Mucosa of rectum (tissue), 2 donors: ENCODE measurements around the gene CPSF2.

Experiments
- H3K27ac ChIP-seq, 2 donors: one replicate each; pipeline ENCODE4 v1.7.0; 2013; ENCODE audit warnings: inconsistent platforms in 2 of 2, low read depth in 2 of 2, low read length in 2 of 2
- H3K27me3 ChIP-seq, 2 donors: one replicate each; pipeline ENCODE4 v1.7.0; 2013; ENCODE audit warnings: low read length in 2 of 2; ENCODE audit not compliant: control insufficient read depth in 2 of 2, insufficient read depth in 2 of 2
- H3K36me3 ChIP-seq, 2 donors: one replicate each; pipeline ENCODE4 v1.7.0; 2013; ENCODE audit warnings: low read length in 2 of 2; ENCODE audit not compliant: control insufficient read depth in 2 of 2, insufficient read depth in 2 of 2
- H3K4me1 ChIP-seq, 2 donors: one replicate each; pipeline ENCODE4 v1.7.0; 2013; ENCODE audit warnings: low read length in 2 of 2, mild to moderate bottlenecking in 1 of 2; ENCODE audit not compliant: control insufficient read depth in 2 of 2, insufficient read depth in 2 of 2
- H3K4me3 ChIP-seq, 2 donors: one replicate each; pipeline ENCODE4 v1.7.0; 2013; ENCODE audit warnings: low read length in 2 of 2
- H3K9ac ChIP-seq, 2 donors: one replicate each; pipeline ENCODE4 v1.7.0; 2013; ENCODE audit warnings: low read length in 2 of 2, low read depth in 1 of 2, mild to moderate bottlenecking in 1 of 2
- H3K9me3 ChIP-seq, 2 donors: one replicate each; pipeline ENCODE4 v1.7.0; 2013; ENCODE audit warnings: low read length in 2 of 2; ENCODE audit not compliant: control insufficient read depth in 2 of 2
- donor health status: healthy.
- donor health status: Normal muscosa, but diverticular disease.

Gene CPSF2

DNA sequence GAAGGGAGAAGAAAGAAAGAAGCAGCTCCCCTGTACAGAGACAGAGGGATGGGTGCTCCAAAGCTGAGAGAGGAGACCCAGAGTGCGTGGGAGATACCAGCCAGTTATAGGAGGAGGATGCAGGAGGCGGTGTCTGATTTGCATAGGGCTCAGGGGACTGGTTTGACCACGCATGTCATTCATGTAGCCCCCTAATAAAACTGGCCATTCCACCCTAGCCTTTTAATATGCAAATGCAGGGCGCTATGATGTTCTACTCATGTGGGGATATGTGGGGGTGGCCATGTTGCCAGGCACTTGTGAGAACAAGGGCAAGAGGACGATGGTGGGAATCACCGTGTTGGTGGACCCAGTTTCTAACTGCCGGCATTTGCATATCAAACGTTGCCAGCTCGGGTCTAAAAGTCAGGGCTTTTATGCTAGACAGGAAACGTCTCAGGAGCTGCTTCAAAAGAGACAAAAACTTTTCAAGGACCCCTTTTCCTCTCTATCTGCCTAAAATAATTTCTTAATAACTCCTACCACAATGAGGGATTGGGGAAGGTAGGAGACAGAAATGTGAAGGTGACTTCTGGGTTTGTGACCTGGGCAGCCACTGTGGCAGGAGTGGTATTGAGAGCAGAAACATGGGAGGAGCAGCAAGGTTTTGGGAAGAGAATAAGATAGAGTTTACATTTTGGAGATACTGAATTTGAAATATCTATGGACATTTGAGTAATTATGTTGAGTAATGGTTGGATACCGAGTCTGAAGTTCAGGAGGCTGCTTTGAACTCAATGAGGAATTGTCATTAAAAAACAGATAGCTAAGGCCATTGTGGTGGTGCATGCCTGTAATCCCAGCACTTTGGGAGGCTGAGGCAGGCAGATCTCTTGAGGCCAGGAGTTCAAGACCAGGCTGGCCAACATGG is 13.2 kb upstream of the CPSF2 start:
- no peak overlapping the region for H3K9ac ChIP-seq
- no peaks in the 10 kb centered on the region for H3K9me3 ChIP-seq
- no peak overlapping the region for H3K27ac ChIP-seq
- H3K27me3 ChIP-seq = no peaks in the 10 kb centered on the region
- no peak overlapping the region for H3K4me3 ChIP-seq
- H3K36me3 ChIP-seq = no peaks in the 10 kb centered on the region
- peaks cover 3 to 7% of the 10 kb centered on the region in 2 donors for H3K4me1 ChIP-seq

DNA sequence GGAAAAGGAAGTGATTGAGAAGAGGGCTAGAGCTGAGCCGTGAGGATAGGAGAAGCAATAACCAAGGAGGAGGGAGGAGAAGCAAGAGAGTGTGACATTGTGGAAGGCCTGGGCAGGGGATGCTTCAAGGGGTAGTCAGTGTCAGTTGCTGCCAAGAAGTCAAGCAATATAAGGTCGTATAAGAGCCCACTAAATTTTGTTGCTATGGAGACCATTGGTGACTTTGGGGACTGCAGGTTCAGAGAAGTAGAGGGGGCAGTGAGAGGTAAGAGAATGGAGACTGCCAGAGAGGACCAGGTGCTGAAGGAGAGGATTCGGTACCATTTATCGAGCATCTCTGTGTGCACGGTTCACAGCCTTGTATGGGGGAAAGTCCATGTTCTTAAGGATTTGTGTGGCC is 12.3 kb upstream of the CPSF2 start:
- no peaks in the 10 kb centered on the region for H3K36me3 ChIP-seq
- no peak overlapping the region for H3K9ac ChIP-seq
- no peak overlapping the region for H3K27ac ChIP-seq
- no peaks in the 10 kb centered on the region for H3K27me3 ChIP-seq
- H3K9me3 ChIP-seq = no peaks in the 10 kb centered on the region
- H3K4me1 ChIP-seq = peaks cover 3 to 7% of the 10 kb centered on the region in 2 donors
- no peak overlapping the region for H3K4me3 ChIP-seq

DNA sequence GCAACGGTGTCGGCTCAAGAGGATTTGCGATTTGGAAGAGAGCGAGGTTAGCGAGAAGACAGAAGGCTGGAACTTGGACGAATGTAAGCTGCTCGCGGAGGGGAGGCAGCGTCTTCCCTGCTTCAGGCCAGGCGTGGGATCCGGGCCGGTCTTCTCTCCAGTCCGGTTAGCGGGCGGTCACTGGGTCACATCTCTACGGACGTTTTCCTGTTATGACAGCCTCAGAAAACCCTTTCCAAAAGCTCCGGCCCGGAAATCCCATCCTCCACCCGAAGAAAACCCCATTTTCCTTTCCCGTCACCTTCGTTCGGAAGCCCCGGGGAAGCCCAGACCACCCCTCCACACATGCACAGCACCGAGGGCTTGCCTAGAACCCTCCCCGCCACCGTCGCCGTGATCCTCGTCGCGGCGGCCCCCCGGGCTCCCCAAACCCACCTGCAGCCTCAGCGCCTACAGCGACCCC is 531 bp upstream of the CPSF2 start:
- H3K27ac ChIP-seq = peak overlapping the region; percentile 88 to 93
- peaks cover 3 to 6% of the 10 kb centered on the region in 2 donors for H3K36me3 ChIP-seq
- H3K4me1 ChIP-seq = peaks cover 2 to 5% of the 10 kb centered on the region in 2 donors

DNA sequence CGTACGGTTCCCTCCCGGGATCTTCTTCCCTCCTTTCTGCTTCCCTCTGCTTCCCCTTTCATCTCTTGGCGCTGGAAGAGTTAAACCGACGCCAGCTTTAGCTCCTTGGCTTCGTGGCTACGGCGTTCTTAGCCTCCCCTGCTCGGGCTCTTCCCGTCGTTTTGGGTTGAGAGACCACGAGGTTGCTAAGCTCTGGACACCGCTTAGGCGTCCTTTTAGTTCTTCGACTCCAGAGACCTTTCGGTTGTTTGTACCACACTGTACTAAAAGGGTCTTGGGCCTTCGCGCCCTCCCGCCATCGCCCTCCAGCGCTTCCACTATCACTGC is 545 bp downstream of the CPSF2 start:
- H3K4me1 ChIP-seq = peaks cover 2 to 5% of the 10 kb centered on the region in 2 donors
- no peaks in the 10 kb centered on the region for H3K27me3 ChIP-seq
- peaks cover under 1 to 6% of the 10 kb centered on the region in 2 donors for H3K36me3 ChIP-seq
- peak overlapping the region; percentile 93 to 98 for H3K4me3 ChIP-seq
- no peaks in the 10 kb centered on the region for H3K9me3 ChIP-seq
- peak overlapping the region; percentile 94 to 97 for H3K9ac ChIP-seq
- H3K27ac ChIP-seq = peak overlapping the region; percentile 88 to 93

More for the DNA sequence above, 531 bp upstream of the CPSF2 start:
- Histone ChIP-seq H3K4me3 (peak overlapping the region; percentile 93 to 98), H3K27me3 (no peaks in the 10 kb centered on the region), H3K9me3 (no peaks in the 10 kb centered on the region), H3K9ac (peak overlapping the region; percentile 94 to 97)

DNA sequence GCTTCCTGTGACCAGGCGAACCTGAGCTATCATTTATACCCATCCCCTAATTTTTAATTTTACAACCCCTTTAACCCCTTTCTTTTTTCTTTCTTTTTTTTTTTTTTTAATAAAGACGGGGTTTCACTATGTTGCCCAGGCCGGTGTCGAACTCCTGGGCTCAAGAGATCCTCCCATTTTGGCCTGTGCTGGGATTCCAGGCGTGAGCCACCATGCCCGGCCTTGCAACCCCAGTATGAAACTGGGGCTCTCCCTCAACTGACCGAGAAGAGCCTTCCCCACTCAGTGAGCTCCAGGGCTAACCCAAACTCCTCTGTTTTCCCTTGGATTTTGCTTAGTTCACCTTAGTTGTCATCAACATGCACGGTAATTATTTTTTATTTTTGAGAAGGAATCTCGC is 992 bp downstream of the CPSF2 start:
- Histone ChIP-seq H3K4me1 (peaks cover 2 to 5% of the 10 kb centered on the region in 2 donors), H3K36me3 (peaks cover 4 to 8% of the 10 kb centered on the region in 2 donors), H3K9me3 (no peaks in the 10 kb centered on the region), H3K27ac (no peak overlapping the region), H3K27me3 (no peaks in the 10 kb centered on the region), H3K4me3 (peak overlapping the region; percentile 93 to 98), H3K9ac (peak overlapping the region; percentile 94 to 97)

DNA sequence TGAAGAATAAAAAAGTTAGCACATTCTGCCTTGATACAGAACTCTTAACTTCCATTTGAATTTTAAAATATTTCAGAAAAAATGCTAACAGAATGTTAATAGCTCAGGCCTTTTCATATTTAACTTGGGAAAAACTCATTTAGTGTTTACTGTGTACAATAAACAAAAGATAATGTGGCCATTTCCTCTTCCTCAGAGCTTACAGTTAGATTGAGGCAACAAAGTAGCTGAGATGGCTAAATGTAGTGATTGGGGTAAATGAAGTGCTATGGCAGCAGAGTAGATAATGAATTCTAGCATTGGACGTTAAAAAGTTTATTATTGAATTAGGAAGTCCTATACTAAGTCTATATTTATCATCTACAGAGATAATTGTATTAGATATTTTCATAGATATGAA is 12.7 kb downstream of the CPSF2 start:
- Histone ChIP-seq H3K27me3 (no peaks in the 10 kb centered on the region), H3K36me3 (peaks cover 32 to 33% of the 10 kb centered on the region in 2 donors)

DNA sequence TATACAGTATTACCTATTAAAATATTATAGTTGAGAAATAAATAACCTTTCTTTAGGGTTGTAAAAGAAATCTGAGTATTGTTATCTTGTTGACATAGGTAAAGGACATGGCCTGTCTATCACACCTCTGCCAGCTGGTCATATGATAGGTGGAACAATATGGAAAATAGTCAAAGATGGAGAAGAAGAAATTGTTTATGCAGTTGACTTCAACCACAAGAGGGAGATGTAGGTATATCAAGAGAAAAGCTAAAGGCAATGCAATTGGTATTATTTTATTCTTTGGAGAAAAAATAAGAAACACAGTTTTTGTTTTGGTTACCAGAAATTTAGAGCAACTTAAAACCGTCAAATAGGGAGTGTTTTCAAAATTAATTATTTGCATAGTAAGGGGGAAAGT is 13.5 kb downstream of the CPSF2 start:
- Histone ChIP-seq H3K9ac (no peak overlapping the region), H3K4me3 (no peak overlapping the region), H3K36me3 (peaks cover 29% of the 10 kb centered on the region in 2 donors), H3K27me3 (no peaks in the 10 kb centered on the region), H3K27ac (no peak overlapping the region), H3K9me3 (no peaks in the 10 kb centered on the region), H3K4me1 (no peaks in the 10 kb centered on the region)

More for the DNA sequence above, 12.7 kb downstream of the CPSF2 start:
- no peak overlapping the region for H3K4me3 ChIP-seq
- no peaks in the 10 kb centered on the region for H3K9me3 ChIP-seq
- no peaks in the 10 kb centered on the region for H3K4me1 ChIP-seq
- H3K9ac ChIP-seq = no peak overlapping the region
- H3K27ac ChIP-seq = no peak overlapping the region

DNA sequence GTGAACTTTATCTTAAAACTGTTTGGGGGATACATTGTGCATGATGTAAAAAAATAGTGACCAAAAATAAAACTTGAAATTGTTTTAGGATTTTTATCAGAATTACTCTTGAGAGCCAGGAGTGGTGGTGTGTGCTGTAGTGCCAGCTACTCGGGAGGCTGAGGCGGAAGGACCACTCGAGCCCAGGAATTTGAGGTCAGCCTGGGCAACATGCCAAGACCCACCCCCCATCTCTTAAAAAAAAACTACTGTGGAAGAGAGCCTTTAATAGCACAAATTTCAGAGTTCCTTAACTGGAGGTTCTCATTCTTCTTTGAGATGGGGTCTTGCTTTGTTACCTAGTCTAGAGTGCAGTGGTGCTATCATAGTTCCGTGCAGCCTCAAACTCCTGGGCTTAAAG is 21.5 kb downstream of the CPSF2 start:
- Histone ChIP-seq H3K4me1 (no peaks in the 10 kb centered on the region), H3K27ac (no peak overlapping the region), H3K36me3 (peaks cover 39 to 59% of the 10 kb centered on the region in 2 donors), H3K9me3 (no peaks in the 10 kb centered on the region), H3K4me3 (no peak overlapping the region), H3K27me3 (no peaks in the 10 kb centered on the region), H3K9ac (no peak overlapping the region)

DNA sequence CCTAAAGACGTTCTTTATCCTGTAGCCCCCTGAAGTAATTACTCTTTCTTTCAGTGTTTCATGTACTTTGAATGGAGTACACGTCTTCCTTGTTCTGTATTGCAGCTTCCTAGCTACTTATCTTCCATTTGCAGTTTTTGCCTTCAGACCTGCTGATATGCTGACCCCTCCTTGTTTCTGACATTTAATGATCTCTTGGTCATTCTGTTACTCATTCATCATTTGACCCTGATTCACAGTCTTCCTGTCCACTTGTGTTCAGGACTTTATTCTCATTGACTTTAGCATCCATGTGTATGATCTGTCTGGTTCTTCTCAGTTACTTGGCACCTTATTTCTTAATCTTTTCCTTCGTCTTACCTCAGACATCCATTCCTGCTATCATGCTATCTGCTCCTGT is 22.2 kb downstream of the CPSF2 start:
- Histone ChIP-seq H3K27me3 (no peaks in the 10 kb centered on the region), H3K9ac (no peak overlapping the region), H3K9me3 (no peaks in the 10 kb centered on the region), H3K36me3 (peaks cover 40 to 55% of the 10 kb centered on the region in 2 donors), H3K27ac (no peak overlapping the region), H3K4me3 (no peak overlapping the region), H3K4me1 (no peaks in the 10 kb centered on the region)

DNA sequence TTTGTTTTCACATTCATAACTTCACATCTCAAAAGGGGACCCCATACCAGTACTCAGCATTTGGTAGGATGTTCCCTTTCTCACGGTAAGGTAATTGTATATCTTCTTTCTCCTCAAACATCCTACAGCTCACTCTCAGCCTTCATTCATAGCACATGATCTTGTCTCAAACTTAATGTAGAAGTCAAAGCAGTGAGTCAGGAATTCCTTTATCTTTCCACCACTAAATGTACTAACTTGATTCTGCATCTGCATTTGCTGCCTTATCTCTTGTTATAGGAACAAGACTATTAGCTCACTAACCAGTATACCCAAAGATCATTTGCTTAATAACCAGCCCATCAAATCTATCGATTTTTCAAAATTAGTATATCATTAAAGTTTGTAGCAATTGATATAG is 22.9 kb downstream of the CPSF2 start:
- H3K36me3 ChIP-seq = peaks cover 42 to 60% of the 10 kb centered on the region in 2 donors
- no peaks in the 10 kb centered on the region for H3K4me1 ChIP-seq
- no peak overlapping the region for H3K27ac ChIP-seq
- H3K27me3 ChIP-seq = no peaks in the 10 kb centered on the region
- no peaks in the 10 kb centered on the region for H3K9me3 ChIP-seq
- no peak overlapping the region for H3K4me3 ChIP-seq
- H3K9ac ChIP-seq = no peak overlapping the region
